GM03348 (cell line): ENCODE results near the gene RUNX1.

ENCODE experiments used
- DNase-seq: peaks from one replicate; pipeline ENCODE4 v3.0.0; 2012; ENCODE audit warnings: low spot score

The RUNX1 gene

GRCh38 chr21:34880401-34880800 is 168.7 kb downstream of the RUNX1 start:
- DNase-seq = no peak

DNA sequence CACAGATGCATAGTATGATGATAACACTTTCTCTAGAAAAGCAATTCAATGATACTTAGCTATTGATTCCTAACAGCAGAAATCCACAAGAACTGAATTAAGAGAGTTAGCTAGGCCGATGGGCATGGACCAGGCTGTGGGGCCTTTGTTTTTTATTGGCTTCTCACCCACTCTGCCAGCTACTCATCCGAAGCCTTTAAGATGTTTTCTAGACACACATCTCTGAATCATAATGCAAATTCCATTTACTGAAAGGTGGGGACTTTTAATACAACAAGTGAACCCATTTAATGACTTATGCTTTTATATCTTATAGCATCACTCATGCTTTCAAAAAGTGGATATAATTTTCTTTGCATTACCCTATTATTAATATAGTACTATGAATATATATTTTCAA is 170.2 kb downstream of the RUNX1 start:
- no peak for DNase-seq

GRCh38 chr21:34878501-34878900 is 170.6 kb downstream of the RUNX1 start:
- no peak for DNase-seq

DNA sequence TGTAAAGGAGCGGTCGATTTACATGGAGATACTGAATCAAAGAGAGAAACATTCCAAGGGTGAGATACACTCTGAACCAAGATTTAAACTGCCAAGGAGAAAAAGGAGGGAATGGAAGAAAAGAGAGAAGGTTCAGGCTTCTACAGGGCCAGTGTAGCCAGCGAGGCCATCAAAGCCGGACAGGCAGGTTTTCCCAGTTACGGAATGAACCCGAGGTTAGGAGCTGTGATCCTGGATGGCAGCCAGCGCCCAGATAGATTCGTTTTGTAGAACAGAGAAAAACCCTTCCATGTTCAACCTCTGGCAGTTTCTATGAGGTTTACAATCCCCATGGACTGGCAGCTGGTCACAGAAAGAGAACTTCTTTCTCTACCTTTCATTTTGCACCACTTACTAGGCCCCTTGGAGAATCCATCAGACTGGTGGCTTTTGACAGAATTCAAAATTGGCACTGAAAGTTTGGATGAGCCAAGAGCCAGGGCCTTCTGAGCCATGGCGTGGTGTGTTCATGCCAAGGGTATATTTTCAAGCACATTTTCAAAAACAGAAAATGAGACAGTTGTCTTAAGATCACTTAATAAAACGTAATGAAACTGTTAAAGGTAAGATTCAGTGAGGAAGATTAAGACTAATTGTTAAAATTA is 171.5 kb downstream of the RUNX1 start:
- DNase-seq = no peak

DNA sequence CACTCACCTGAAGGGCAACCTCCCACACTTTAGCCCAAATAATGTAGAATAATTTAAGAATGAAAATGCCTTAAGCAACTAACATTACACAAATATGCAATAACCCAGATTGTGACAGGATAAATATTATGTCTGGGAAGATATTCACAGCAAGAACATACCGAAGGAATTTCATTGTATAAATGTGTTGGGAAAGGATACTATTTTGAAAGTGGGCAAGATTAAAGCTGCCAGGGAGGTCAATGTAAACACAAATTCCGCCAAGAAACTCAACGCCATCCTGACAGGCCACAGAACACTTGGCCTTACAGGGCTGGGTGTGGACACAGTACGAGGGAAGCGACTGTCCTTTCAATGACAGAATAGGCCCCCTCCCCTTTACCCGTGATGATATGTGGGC is 173.3 kb downstream of the RUNX1 start:
- DNase-seq = no peak

- no peak for DNase-seq
These were observed 174.2 kb downstream of the RUNX1 start for GRCh38 chr21:34874684-34875513.

DNA sequence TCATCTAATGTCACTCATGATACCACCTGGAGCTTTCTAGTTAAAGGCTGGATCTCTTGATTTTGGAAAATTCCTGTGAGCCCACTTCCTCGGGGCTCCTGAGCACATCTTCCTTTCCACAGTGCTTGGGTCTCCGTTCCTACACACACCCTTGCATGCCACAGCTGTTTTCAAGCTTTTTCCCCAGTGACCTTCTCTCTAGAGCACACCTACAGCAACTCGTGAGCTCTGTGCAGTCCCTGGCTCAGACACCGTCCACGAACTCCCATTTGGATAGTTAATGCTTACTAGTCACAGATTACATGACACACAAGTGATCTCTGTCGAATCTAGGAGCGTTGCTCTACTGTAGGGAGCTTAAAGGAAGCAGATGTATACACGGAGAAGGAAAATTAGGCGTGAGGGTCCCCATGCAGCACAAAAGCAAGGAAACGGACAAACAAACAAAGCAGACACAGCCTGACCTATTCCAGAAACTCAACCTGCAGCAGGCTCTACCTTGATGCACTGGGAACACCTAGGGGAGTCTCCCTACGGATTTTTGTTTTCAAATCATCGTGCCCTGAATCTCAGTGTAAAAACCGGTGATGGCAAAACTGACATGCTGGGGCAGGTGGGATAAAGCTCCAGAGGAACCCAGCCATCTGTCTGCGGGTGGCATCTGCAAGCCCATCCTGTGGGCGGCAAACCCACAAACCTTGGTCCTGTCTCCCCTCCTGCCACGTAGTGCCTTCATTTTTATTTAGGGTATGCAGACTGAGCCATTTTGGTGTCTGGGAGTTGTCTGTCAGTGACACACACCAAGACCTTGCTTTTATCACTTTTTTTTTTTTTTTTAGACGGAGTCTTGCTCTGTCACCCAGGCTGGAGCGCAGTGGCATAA is 177.8 kb downstream of the RUNX1 start:
- no peak for DNase-seq

DNA sequence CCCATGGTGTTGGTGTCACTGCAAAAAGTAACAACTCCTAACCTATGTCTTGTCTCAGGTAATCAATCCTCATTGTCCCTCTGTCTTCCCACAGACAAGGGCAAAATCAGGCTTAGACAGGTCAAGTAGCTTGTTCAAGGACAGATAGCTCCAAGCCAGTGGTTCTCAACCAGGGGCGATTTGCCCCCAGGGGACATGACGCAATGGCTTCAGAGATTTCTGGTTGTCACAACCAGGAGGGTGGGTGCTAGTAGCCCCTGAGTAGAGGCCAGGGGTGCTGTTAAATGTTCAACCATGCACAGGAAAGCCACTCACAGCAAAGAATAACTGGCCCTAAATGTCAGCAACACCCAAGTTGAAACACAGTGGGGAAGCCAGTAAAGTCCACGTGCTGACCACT is 178.9 kb downstream of the RUNX1 start:
- DNase-seq = no peak

DNA sequence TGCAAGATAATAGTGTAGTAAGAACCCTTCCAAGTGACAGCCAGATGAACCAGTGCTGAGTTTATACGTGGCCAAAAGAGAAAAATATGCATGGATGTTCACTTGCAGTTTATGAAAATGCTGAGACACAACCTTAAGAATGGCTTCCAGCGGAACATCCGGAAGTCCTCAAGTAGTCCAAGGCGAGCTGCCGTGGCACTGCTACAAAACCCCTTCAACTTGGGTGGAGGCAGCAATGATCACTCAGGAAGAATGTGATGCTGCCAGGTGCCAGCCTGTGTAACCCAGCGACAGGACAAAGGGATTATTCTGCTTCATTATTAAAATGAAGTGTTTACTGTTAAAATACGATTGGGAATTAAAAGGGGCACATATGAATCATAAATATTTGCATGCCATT is 179.6 kb downstream of the RUNX1 start:
- no peak for DNase-seq

- no peak for DNase-seq
These were observed 181.3 kb downstream of the RUNX1 start for GRCh38 chr21:34867785-34868184.

- DNase-seq = no peak
These were observed 183.5 kb downstream of the RUNX1 start for GRCh38 chr21:34865400-34866241.

- DNase-seq = no peak
These were observed 184.5 kb downstream of the RUNX1 start for GRCh38 chr21:34864370-34865149.

DNA sequence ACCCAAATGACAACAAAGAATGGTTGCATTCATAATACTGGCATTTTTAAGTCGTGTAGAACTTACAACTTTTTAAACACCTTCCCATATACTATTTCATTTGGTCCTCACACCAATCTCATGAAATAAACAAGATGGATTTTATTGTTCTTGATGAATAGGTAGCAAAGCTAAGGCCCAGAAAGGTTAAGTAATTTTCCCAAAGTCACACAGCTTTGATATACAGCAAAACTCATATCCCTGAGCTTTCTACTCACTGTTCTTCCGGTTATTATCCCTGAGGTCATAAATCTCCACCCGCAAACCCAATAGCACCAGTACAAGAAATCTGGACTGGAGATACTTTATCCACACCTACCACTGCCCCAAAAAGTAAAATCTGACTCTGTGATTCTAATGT is 186.2 kb downstream of the RUNX1 start:
- DNase-seq = no peak

- DNase-seq = no peak
These were observed 187.8 kb downstream of the RUNX1 start for GRCh38 chr21:34861258-34861657.

- no peak for DNase-seq
These were observed 189.0 kb downstream of the RUNX1 start for GRCh38 chr21:34859976-34860653.

DNA sequence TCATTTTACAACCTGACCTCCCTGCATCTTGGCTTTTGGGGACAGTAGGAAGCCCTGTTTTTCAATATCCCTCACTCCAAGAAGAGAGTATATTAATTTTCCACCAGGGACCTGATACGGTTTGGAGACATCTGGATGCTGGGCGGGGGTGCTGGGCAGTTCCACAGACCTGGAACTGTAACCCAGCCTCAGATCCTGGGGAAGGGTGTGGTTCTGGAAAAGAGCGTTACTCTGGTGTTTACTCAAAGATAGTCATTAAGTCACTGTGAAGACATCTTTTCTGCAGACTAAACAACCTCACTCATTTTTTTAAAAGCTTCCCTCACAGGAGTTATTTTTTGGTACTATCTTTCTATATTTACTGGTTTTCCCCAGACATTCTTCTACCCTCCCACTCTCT is 190.5 kb downstream of the RUNX1 start:
- no peak for DNase-seq

- no peak for DNase-seq
These were observed 191.2 kb downstream of the RUNX1 start for GRCh38 chr21:34857874-34858273.

DNA sequence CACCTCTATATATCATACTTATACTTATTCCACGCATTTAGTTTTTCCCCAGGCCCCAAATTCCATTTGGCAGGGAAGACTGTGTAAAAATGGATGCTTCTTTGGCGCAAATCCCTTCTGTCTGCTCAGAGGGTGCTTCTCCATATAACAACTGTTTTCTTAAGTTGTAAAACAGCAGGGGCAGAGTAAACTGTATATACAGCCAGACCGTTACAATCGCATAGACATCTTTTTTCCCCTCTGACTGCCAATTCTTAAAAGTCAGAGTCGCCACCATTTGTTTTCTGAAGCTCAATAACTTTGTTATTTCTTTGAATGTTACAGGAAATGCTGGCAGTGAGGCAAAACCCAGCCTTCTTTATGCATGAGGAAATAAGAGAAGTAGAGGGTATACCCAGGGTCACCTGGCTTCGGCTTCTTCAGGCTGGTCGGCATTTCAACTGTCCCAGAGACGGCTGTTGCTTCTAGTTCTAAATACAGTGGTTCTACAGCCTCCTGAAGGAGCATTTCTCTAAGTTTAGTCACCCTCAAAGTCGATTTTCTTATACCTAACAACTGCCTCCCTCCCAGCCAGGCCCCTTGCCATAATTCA is 191.9 kb downstream of the RUNX1 start:
- no peak for DNase-seq

GRCh38 chr21:34852448-34852847 is 196.7 kb downstream of the RUNX1 start:
- no peak for DNase-seq

DNA sequence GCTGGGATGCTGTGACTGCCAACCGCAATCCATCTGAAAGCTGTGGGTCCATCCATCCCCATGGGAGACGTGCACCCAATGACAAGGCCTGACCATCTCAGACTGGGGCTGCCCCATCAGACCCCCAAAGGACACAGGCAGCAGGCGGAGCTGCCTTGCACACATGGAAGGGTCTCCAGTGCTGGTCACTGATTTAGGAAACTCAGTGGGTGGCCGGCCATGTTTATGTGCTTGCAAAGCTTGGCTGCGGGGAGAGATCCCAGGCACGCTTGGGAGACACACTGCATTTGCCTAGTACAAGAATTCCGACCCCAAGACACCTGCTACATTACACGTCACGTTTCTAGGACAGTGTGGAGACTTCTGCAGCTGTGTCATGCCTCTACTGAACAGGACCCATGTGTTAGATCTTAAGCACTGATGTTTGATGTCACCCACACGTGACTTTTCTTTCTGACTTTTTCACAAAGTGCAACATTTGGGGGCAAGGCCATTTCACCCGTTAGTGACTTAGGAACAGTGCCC is 198.9 kb downstream of the RUNX1 start:
- no peak for DNase-seq
